HG03460 (cell line): ENCODE results near the gene ENDOG.
"Not testable (repeated sequence)": the region's sequence is repeated elsewhere in the genome, so short reads cannot be mapped to it uniquely, and the experiment has no call there.

Source experiments
- ATAC-seq: cut with Tn5 transposase; IDR thresholded peaks from one replicate; pipeline ENCODE4 v1.9.1; 2021; ENCODE audit not compliant: unreplicated experiment

The ENDOG gene

DNA sequence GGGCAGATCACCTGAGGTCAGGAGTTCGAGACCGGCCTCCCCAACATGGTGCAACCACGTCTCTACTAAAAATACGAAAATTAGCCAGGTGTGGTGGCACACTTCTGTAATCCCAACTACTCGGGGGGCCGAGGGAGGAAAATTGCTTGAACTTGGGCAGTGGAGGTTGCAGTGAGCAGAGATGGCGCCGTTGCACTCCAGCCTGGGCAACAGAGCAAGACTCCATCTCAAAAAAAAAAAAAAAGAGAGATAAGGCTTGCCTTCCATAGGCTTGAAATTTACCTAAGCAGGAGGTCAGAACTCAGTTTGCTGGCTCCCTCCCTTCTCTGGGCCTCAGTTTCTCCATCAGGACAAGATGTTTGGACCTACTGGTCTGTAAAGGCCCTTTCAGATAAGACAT is 10.0 kb downstream of the ENDOG start:
- ATAC-seq = no peak

DNA sequence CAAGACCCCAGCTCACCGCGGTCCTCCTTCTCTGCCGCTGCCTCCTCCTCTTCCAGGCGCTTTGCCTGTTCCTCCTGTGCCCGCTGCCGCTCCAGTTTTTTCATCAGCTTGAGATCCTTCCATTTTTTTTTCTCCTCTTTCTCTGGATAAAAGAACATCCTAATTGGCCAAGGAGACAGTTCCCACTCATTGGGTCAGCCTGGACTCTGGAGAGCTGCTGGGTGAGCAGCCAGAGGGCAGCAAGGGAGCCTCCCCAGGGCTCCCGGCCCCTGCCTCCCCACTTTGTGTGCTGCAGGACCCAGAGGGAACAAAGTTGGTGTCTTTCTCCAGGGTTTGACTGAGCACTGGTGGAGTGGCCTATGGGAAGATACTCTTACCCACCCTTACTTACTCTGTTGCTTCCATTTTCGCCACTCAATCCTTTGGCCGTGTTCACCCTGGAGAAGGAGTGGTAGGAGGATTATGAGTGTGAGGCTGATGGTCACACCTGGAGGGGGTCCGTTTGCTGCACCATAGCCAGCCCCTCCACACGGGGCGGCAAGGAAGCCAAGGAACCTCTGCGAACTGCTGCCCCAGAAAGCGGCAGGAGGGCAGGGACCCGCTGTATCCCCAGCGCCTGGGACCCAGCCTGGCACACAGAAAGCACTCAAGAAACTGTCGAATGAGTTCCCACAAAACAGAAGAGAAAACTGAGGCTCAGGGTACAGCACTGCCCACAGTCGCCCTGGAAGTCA is 10.6 kb downstream of the ENDOG start:
- ATAC-seq = peak; percentile 3

DNA sequence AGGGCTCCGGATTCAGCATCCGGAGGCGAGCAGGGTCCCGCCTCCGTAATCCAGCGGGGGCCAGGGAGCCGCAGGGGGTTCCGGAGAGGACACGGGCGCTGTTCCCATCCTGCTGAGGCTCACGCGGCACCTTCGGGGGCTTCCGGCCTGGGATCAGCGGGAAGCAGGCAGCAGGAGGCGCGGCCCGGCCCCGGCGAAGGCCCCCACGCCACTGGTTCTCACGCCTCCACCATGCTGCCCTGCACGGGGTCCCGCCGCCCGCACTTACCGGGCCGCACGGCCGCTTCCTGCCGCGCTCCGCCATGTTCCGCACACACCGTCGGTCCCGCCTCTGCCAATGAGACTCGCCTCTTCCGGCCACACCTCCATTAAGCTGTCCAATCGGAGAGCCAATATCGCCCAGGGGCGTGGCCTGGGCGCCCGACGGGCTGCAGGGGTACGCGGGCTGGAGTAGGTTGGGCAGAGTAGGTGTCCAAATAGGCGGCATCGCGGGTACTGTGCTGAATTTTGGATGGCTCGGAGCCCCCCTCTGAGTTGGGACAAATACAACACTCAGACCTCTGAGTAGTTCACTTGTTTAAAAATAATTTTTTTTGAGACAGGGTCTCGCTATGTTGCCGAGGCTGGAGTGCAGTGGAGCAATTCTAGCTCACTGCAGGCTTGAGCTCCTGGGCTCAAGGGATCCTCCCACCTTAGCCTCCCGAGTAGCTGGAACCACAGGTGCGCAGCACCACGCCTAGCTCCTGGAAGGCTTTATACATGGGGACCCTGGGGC is 11.4 kb downstream of the ENDOG start, which contains the start of gene SPOUT1:
Gene SPOUT1, minus strand, starts transcription at position 318 of the 775 bp plus-strand sequence. Its CDS starts 14 bp downstream, at position 304.
- peak; percentile 99 for ATAC-seq

DNA sequence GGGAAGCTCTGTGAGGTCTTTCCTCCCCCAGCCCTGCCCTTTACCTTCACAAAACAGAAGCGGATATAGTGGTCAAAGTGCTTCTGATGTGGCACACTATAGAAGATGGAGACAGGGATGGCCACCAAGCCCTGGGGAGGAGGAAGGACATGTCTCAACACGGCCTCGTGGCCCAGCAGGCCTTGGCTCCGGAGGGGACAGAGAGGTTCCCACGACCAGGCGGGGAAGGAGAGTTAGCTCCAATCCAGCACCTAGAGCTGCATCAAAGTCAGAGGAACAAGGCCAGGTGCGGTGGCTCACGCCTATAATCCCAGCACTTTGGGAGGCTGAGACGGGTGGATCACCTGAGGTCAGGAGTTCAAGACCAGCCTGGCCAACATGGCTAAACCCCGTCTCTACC is 15.4 kb downstream of the ENDOG start:
- ATAC-seq = no peak

DNA sequence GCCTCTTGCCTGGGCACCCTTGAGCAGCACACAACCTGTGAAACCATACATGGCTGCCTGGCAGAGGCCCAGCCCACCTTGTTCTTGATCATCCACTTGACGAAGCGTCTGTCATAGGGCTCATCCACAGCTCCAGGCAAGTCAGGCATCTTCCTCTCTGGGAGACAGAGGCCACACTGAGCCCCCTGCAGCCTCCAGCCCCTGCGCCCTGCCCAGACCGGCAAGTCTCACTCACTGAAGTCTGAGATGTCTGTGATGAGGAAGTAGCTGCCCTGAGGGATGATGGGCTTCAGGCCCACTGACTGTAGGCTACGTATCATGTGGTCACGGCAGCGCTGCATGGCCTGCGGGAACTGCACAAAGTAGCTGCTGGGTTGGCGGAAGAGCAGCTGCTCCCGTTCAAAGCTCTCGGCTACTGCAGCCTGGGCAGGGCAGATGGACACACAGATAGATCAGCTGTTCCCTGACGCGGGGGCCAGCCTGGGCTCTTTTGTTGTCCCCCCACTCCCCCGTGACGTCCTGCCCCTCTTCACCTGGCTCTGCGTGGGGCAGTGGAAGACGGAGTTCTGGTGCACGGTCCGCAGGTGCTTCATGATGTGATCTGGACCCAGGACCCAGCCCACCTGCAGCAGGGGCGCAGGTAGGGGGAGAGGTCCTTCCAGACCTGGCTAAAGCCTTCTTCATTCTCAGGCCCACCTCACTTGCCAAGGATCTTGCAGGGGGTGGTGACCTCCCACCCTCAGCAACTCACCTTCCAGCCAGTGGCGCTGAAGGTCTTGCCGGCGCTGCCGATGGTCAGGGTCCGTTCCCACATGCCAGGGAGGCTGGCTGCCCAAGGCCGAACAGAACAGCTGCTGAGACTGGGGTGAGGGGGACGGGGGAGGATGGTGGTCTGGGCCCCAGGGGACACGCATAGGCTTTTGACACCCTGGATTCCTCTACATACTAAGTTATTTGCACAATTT is 17.2 kb downstream of the ENDOG start:
- ATAC-seq = no peak

DNA sequence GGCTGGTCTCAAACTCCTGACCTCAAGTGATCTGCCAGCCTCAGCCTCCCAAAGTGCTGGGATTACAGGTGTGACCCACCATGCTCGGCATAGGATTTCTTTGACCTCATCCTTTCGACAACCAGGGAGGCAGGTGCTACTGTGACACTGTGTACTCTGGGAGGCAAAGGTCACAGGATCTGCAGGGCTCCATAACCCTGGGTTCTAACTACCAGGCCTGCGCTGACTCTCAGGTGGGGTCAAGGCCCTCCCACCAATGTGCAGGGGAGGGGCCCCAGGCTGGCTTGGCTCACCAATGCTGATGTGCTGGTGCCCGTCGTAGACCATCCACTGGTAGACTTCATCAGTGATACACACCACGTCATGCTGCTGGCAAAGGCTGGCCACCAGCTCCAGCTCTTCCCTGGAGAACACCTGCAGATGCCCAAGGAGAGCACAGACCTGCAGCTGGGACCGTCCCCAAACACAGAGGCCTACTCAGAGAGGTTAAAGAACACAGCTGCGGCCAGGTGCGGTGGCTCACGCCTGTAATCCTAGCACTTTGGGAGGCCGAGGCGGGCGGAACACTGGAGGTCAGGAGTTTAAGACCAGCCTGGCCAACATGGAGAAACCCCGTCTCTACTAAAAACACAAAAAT is 18.3 kb downstream of the ENDOG start:
- no peak for ATAC-seq

DNA sequence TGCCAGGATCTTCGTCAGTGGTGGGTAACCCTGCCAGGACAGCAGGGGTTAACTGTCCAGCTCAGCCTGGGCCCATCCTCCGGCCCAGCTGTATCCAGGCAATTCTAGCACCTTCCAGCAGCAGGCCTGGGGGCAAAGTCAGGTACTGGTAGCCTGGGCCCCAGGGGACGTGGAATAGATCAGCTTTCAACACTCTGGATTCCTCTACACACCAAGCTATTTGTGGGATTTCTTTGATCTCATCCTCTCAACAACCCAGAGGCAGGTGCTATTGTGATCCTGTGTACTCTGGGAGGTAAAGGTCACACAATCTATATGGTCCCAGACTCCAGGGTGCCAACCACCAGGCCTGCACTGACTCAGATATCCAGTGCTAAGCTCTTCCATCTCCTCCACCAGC is 20.0 kb downstream of the ENDOG start:
- no peak for ATAC-seq

DNA sequence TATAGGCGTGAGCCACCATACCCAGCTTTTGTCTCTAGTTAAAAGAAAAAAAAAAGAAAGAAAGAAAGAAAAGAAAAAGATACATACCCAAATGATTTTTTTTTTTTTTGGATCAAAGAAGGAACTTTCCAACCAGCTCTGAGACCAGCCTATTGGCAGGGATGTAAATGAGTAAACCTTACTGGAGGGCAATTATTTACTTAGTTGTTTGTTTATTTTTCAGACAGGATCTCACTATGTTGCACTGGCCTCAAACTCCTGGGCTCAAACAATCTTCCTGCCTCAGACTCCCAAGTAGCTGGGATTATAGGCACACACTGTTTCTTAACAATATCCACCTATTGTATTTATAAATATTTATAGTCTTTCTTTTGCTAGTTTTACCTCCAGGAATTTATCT is 22.2 kb downstream of the ENDOG start:
- no peak for ATAC-seq

DNA sequence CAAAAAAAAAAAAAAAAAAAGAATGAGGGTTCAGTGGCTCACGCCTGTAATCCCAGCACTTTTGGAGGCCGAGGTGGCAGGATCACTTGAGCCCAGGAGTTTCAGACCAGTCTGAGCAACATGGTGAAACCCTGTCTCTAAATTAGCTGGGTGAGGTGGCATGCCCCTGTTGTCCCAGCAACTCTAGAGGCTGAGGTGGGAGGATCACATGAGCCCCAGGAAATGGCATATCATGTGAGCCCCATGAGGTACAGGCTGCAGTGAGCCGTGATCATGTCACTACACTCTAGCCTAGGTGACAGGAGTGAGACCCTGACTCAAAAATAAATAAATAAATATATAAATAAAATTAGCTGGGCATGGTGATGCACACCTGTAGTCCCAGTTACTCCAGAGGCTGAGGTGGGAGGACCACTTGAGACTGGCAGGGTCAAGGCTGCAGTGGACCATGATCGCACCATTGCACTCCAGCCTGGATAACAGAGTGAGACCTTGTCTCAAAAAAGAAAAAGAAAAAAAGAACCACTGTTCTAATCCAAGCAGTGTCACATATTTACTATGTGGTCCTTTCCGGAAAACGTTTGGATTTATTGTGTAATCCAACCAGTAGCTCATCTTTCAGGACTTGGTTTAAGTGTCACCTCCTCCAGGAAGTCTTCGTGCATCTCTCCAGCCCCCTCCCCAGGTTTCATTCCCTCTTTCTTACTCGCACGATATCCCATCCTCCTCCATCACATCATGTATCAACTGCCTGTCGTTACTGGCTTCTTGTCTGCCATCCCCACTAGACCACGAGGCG is 23.6 kb downstream of the ENDOG start:
- ATAC-seq = no peak

DNA sequence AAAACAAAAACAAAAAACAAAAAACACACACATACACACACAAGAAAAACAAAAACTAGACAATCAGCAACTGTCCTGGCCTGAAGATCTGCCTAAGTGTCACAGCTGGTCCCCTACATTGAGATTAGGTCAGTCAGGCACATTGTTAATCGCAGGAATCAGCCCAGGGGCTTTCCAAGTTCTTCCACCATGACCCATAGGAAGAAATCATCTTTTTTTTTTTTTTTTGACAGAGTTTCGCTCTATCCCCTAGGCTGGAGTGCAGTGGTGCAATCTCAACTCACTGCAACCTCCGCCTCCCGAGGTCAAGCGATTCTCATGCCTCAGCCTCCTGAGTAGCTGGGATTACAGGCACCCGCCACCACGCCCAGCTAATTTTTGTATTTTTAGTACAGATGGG is 24.9 kb downstream of the ENDOG start:
- ATAC-seq = not testable (repeated sequence)

DNA sequence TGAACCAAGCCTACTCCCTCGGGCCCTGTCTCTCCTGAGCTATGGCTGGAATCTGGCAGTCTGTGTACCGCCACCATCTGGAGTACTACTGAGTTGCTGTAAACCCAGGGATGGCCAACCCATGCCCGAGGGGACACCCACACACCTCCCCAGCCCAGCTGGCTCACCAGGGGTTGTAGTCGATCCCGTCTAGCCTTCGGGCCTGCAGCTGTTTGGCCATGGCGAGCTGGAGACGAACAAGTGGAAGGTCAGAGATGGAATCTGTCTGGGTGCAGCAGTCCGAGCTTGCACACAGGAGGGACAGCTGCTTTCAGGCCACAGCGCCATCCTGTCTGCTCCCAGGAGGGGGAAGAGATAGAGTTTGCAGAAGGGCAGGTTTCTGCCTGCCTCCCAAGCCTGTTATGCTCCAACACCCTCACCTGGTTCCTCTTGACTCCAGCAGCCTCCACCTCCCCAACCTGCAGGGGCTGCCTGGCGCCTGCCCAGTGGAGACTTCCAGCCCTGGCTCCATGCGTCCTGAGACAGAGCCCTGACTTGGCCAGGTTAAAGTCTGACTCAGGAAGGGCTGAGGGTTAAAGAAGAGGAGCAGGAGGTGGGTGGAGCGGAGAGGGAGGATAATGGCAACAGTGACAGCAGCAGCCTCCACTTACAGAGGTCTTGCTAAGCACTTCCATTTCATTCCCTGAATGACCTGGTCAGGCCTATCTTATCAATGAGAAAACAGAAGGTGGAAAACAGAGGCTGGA is 27.1 kb downstream of the ENDOG start:
- no peak for ATAC-seq

DNA sequence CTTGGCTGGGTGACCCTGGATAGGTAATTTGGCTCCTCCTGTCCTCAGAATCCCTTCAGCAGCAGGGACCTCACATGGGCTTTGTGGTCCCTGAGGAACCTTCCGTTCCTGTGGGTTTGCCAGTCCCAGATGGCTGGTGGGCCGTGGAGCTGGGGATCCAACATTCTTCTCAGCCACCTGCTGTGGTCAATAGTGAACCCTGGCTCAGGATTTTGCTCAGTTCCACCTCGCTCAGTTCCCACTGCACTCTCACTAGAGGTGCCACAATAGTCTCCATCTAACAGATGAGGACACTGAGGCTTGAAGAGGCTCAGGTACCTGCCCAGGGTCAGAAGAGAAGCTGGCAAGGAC is 28.4 kb downstream of the ENDOG start:
- no peak for ATAC-seq

DNA sequence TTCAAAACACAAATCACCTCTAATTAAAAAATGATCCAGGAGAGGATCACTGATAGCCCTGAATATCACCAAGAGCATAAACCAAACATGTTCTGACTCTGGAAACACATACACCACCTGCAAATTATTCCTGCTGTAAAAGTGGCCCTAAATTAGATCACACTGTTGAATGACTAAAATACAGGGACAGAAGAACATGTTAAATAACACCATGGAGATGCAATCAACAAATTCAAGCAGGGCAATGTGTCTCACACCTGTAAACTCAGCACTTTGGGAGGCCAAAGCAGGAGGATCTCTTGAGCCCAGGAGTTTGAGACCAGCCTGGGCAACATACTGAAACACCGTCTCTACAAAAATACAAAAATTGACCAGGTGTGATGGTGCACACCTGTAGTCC is 29.5 kb downstream of the ENDOG start:
- no peak for ATAC-seq

DNA sequence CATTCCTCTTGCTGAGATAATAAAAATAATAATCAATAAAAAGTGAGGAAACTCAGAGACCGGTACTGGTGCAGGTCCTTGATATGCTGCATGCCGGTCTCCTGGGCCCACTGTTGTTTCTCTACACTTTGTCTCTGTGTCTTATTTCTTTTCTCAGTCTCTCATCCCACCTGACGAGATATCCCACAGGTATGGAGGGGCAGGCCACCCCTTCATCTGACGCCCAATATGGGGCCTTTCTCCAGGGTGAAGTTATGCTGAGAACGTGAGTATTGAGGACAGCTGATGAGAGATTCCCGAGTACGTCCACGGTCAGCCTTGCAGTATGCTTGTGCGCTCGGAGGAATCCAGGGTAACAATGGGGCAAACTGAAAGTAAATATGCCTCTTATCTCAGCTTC is 32.7 kb downstream of the ENDOG start:
- ATAC-seq = not testable (repeated sequence)

DNA sequence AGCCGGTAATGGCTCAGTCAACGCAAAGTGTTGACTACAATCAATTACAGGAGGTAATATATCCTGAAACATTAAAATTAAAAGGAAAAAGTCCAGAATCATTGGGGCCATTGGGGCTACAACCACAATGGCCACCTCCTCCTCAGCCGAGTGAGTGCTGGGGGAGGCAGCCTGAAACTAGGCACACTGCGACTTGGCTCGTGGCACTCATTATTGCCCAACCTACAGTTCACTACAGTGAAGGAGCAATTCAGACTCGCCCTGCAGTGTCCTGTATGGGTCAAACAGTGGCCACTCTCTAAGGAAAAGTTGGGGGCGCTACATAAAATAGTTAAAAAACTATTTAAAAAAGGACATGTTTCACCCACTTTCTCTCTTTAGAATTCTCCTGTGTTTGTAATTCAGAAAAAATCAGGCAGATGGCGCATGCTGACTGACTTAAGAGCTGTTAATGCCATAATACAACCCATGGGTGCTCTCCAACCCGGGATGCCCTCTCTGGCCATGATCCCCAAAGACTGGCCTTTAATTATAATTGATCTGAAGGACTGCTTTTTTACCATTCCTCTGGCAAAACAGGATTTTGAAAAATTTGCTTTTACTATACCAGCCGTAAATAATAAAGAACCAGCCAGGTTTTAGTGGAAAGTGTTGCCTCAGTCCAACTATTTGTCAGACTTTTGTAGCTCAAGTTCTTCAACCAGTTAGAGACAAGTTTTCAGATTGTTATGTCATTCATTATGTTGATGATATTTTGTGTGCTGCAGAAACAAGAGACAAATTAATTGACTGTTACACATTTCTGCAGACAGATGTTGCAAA is 33.7 kb downstream of the ENDOG start:
- ATAC-seq = not testable (repeated sequence)

DNA sequence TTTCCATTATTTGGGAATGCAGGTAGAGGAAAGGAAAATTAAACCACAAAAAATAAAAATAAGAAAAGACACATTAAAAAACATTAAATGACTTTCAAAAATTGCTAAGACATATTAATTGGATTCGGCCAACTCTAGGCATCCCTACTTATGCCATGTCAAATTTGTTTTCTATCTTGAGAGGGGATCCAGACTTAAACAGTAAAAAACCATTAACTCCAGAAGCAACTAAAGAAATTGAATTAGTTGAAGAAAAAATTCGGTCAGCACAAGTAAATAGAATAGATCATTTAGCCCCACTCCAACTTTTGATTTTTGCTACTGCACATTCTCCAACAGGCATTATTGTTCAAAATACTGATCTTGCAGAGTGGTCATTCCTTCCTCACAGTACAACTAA is 34.3 kb downstream of the ENDOG start:
- not testable (repeated sequence) for ATAC-seq

DNA sequence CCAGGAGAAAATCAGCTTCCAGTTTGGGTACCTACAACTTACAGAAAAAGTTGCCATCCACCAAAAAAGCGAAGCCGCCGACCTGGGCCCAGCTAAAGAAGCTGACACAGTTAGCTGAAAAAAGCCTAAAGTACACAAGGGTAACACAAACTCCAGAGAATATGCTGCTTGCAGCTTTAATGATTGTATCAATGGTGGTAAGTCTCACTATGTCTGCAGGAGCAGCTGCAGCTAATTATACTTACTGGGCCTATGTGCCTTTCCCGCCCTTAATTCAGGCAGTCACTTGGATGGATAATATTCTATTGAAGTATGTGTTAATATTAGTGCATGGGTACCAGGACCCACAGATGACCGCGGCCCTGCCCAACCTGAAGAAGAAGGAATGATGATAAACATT is 36.2 kb downstream of the ENDOG start:
- ATAC-seq = not testable (repeated sequence)

DNA sequence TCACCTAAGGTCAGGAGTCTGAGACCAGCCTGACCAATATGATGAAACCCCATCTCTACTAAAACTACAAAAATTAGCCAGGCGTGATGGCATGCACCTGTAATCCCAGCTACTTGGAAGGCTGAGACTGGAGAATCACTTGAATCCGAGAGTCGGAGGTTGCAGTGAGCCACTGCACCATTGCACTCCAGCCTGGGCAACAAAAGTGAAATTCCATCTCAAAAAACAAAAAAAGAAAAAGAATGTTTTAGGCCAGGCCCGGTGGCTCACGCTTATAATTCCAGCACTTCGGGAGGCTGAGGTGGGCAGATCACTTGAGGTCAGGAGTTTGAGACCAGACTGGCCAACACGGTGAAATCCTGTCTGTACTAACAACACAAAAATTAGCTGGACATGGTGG is 40.2 kb downstream of the ENDOG start:
- ATAC-seq = not testable (repeated sequence)
